Stimulated activated CD8-positive, alpha-beta memory T cell treated with anti-CD3 and anti-CD28 coated beads, Interleukin-7, amount 100 ng/mL, for 1 hour (primary cell): Measurements from ENCODE around the gene SLC29A2.

Source experiments
- DNase-seq, 2 donors: peaks; one replicate each; pipeline ENCODE4 v3.0.0-alpha.2; 2020; ENCODE audit warnings: low read depth in 2 of 2

The SLC29A2 gene, protein sequence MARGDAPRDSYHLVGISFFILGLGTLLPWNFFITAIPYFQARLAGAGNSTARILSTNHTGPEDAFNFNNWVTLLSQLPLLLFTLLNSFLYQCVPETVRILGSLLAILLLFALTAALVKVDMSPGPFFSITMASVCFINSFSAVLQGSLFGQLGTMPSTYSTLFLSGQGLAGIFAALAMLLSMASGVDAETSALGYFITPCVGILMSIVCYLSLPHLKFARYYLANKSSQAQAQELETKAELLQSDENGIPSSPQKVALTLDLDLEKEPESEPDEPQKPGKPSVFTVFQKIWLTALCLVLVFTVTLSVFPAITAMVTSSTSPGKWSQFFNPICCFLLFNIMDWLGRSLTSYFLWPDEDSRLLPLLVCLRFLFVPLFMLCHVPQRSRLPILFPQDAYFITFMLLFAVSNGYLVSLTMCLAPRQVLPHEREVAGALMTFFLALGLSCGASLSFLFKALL

DNA sequence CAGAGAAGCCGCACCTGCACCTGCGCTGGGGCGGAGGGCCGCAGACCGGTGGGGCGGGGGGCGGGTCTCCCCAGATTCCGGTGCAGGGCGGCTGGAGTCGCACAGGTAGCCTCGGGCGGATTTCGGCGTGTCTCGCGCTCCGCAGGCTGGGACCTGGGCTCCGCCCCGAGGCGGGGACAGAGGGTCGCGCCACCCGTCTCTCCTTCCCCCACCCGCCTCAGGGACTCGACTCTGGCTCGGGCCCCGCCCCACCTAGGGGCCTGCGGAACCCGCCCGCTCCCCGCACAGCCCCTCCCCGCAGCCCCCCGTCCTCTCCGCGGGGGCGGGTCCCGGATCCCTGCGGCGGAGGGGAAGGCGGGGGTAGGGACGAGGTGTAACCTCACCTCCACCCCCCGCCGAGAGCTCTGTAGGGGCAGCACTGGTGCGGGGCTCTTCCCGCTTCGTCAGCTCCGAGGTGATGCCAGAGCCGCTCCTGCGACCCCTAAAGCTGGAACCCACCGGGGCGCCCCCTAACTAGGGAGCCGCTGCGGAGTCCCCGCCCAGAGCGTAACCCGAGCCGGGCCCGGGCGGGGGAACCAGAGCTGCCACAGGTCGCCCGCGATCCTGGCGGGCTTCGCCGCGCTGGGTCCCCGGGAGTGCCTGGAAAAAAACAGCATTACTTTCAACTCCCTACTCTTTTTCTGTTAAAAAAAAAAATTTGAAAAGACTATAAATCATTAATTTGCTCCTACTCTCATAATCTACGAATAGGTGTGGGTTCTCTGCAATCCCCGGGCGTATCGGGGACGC is at the start of gene SLC29A2:
Gene SLC29A2, minus strand, starts transcription at position 134 of the 789 bp plus-strand sequence. CDS start 169 bp downstream, outside the sequence.
- peak; percentile 44 for DNase-seq

DNA sequence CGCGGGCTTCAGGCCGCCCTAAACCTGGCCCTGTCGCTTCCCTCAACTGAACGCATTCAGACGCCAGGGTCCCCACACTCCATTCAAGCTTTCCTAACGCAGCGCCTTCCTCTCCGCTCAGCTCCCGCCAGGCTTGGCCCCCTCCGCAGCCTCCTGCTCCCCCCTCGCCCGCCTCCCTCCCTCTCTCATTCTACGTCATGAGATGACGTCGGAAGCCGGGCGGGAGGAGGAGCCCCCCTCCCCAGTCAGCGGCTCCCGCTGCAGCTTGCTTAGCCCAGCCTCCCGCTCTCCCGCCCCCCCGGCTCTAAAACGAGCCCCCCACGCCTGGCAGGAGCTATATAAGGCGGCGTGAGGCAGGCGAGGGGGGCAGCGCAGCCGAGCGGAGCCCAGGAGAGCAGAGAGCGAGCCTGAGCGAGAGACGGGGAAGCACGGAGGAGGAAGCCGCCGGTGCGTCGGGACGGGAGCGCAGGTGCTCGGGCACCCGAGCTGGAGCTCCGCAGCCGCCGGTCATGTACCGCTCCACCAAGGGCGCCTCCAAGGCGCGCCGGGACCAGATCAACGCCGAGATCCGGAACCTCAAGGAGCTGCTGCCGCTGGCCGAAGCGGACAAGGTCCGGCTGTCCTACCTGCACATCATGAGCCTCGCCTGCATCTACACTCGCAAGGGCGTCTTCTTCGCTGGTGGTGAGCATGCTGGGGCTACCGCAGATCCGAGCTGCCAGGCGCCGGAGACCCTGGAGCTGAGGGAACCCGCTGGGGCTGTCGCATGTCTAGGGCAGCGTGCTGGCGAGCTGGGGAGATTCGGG is 49.3 kb upstream of the SLC29A2 start, which contains the start of gene NPAS4:
Gene NPAS4, plus strand, starts transcription at position 365 of the 806 bp plus-strand sequence. Its CDS starts 145 bp downstream, at position 510.
- DNase-seq = no peak

DNA sequence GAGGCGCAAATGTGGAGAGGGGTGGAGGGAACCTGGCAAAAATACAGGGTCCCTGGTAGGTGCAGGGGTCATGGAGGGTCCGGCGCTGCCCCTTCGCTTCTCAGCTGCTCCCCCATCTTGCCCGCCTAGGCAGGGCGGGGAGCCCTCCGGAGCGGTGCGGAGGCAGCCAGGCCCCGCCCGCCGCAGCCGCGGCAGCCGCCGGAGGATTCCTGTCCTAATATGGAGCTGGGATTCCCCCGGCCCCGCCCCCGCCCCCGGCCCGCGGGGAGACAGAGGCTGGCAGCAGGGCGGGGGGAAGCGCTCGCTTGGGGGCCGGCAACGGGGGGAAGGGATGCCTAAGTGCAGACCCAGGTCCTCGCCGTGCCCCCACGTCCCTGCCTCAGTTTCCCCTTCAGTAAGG is 48.3 kb upstream of the SLC29A2 start:
- no peak for DNase-seq

DNA sequence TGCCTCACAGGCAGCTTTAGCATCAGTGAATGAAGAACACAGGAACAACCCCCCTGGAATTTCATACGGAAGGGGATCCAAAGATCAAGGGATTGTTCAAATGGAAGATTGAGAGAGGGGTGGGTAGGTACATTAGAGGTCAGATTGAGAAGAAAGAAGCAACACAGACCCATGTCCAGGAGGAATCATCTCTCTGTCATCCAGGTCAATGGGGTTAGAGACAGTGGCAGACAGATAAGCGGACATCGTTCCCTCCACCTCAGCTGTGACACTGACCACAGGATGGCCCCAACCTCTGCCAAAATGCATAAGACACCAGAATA is 47.4 kb upstream of the SLC29A2 start:
- DNase-seq = no peak

DNA sequence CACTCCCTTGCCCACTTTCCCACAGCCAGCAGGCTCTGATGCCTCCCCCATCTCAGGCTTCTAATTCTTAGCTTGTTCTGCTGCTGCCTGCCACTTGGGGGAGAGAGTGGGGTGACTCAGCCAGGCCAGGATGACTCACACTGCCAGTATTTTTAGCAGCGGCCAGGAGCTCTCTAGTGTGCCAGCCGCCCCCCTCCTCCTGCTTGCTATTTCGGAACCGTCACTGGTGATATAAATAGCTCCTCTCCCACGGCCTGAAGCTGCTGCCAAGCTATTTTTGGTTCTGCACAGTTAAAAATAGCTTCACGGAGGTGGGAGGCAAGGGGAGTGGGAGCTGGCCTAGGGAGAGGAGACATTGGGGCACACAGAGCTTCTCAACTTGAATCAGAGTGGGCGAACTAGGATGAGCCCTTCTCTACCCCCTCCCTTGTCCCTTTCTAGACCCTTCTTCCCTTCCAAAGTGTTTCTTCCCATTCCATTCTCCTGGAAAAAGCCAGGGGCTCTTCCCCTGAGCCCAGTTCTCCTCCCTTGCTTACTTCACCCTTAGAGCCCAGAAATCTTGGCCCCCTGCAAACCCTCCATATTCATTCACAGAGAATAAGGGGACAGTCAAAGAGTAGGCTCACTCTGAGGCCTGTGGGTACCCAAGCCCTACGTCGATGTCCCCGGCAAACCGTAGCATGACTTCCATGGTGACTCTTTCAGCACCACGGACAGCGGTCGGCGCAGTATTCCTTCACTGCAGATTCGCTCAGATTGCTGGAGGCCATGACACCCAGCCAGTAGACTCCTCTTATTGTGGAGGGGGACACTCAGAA is 46.8 kb upstream of the SLC29A2 start:
- no peak for DNase-seq

DNA sequence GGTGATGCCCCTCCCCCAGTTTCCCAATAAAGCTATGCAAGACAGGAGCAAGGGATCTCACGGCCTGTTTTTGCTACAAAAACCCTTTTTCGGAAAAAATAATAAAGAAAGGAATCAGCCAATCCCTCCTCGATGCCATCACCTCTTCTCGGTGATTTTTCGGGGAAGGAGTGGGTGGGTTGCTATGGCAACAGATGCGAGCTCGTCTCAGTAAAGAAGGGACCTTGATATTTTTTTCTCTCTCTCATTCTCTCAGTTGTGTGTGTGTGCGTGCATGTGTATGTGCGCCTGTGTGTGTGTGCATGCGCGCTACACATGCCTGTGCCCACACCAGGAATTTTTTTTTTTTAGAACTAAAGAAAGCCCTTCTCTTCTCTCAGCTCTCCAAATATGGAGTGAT is 45.4 kb upstream of the SLC29A2 start:
- DNase-seq = no peak

DNA sequence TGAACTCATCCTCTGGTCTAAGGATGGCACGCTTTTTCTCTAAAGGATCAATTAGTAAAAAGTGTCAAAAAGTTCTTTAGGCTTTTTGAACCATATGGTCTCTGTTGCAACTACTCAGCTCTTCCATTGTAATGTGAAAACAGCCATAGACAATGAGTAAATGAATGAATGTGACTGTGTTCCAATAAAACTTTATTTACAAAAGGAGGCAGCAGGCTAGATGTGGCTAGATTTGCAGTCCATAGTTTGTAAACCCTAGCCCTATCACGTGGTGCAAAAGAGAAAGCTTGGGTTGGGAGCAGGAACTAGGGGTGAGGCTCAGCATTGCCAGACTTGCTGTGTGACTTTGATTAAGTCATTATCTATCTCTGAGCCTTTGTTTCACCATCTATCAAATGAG is 43.9 kb upstream of the SLC29A2 start:
- no peak for DNase-seq

DNA sequence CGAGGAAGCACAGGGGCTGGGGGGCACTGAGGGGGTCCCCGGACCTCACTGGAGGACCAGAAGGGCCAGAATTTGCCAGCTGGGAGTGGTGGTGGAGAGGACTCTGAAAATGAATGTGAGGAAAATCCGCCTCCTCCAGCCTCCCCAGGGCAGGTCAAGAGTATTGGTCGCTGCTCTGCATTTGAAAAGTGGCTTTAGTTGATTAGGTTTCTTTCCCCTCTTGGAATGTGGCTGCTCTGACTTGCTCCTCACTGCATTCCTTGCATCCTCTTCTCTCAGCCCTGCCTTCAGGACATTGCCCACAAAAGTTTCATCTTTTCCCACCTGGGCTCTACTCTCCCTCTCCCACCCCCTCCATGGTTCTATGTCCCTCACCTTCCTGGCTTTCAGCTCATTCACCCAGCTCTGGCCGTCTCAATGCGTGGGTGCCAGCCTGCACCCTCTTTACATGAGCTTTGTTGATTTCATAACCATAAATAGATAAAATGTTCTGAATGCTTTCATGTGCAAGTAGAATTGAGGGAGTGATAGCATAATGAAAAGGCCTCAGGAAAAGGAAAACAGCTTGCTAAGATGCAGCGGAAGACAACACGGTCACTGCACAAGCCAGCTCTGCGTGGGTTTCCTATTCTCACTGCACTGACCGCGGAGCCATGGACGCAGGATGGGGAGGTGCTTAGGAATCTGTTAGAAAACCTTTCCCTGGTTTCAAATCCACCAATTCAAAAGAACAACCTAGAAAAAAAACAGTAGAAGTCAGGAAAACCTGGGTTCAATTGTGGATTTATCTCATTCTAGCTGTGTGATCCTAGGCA is 42.8 kb upstream of the SLC29A2 start:
- DNase-seq = no peak

DNA sequence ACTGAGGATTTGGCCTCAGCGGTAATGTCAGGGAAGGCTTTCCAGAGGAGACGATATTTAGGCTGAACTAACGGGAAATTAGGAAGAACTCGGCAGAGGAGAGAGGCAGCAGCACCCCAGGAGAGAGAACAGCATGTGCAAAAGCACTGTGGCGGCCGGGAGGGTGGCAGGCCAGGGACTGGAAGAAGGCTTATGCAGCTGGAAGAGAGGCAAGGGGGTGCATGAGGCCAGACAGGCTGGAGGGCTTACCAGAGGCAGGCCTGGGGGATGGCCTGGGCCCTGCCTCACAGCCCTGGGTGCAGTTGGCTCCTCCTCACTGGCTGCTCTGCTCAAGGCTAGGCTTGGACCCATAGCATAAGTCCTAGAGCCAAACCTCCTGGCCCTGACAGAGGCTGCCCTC is 41.6 kb upstream of the SLC29A2 start:
- DNase-seq = no peak

DNA sequence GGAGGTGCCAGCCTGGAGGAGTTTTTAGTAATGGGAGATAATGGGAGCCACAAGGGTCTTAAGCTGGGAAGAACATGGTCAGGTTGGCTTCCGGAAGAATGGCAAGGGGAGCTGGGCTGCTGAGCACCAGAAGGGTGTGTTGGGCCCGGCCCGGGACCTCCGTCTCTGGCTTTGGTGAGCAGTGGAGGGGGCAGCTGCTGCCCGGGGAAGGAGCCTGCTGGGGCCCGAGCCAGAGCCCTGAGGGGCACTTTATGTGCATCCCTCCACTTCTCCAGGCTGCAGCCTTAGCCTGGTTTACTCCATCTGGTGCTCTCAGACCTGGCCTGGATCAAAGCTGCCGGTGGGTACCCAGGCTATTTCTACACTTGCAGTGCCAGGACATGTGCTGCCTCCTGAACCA is 40.5 kb upstream of the SLC29A2 start:
- DNase-seq = no peak

DNA sequence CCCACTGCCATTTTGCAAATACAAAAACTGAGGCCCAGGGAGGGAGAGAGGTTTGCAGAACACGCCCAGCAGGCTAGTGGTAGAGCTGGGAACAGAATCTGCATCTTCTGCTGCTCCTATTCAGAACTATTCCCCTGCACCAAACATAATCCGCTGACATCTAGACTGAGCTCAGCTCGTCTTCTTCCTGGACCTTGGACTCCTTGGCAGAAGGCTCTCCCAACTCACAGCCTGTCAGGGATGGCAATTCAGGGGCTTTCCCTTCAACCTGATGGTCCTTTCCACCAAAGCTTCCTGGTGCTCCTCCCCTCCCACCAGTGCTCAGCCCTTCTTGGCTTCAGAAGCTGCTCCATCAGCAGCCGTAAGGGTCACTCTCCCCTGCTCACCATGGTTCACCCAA is 39.8 kb upstream of the SLC29A2 start:
- DNase-seq = no peak

DNA sequence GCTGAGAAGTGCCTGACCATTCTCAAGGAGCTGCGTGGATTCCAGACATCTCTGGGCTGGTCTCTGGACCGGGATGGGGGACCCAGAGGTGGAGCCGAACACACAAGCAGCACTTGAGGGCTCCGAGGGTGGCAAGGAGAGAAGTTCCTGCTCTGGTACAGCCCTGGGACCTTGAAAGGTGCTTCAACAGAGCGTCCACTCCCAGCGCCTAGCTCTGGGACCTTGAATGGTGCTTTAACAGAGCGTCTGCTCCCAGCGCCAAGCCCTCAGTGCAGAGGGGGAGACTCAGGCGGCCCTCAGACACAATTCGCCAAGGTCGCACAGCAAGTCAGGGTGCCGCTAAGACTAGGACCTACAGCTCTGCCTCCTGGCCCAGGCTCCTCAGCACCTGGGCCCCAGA is 38.6 kb upstream of the SLC29A2 start:
- no peak for DNase-seq

DNA sequence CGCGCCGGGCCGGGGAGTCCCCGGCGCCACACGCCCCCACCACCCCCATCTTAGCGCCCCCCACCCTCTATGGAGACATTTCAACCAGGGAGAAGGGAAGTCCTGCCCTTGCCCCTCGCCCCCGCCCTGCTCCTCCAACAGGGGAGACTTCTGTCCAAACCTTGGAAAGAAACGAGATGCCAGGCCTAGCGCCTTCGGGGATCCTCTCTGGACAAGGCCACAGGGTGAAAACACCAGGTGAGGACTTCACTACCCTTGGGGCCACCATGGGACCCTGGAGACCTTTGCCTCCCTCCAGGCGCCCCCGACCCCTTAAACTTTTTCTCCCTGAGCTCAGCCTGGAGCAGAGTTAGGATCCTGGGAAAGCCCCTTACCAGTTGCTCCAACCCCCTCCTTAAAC is 37.7 kb upstream of the SLC29A2 start:
- DNase-seq = no peak

DNA sequence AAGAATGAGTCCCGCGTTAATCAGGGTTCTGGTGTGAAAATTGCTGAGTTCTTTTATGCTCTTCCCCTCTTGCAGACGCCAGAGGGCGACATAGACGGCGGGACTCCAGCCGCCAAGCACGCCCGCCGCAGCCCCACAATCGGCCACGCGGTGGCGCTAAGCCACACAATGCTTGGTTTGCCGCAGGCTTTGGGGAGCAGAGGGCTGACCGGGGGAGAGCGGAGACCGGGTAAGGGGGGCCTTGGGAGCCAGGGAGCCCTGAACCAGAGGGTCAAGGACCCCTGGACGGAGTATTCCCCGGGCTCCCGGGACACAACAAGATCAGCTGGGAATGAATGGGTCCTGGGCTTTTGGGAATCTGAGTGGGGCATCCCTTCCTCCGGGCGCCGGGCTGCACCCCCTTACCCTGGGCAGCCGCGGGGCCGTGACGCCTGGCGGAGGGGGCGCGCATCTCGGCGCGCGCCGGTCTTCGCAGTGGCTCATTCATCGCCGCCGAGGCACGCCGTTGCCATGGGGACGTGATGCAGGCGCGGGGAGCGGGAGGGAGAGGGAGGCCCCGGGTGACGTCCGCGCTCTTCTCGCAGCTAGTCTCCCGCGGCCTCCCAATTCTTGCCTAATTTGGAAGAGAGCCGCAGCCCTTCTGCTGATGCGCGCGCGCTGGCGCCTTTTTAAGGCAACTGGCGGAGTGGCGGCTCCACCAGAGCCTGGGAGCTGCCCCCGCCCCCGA is 37.1 kb upstream of the SLC29A2 start:
- DNase-seq = peak; percentile 86 to 87

DNA sequence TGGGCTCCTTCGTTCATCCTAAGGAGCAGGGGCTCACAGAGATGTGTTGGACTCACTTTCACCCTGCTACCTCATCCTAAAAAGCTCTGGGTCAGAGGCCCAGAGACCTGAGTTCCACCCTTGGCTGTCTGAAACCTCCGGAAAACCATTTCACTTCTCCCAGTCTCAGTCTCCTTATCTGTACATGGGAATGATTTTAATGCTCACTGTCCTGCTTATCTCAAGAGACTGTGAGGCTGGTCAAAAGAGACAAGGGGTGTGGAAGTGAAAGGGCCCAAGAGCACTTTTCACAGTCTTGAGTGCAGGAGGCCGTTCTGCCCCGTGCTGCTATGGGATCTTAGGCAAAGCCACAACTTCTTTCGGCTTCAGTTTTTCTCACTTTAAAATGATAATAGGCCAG is 36.1 kb upstream of the SLC29A2 start:
- no peak for DNase-seq

DNA sequence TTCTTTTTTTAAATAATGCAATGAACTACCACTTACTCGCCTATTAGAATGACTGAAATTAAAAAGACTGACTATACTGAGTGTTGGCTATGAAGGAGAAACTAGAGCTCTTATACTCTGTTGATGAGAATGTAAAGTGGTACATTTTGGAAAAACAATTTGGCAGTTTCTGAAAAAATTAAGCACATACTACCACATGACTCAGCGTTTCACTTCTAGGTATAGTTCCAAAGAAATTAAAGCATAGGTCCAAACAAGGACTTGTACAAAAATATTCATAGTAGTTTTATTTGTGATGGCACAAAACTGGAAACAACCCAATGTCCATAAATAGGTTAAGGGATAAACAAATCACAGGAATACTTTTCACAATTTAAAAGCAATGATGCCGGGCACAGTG is 22.4 kb upstream of the SLC29A2 start:
- no peak for DNase-seq

DNA sequence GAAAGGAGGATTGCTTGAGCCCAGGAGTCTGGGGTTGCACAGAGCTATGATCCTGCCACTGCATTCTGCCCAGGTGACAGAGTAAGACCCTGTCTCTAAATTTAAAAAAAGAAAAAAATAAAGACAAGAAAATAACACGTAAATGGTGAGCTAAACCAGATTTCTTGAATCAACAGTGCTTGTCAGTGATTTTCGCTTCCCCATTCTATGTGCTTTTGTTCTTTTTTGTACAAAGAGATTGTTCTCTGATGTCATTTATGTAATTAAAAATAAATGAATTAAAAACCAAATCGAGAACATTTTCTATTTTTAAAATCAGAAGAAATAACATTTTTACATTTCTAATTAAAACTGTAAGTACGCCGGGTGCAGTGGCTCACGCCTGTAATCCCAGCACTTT is 19.8 kb upstream of the SLC29A2 start:
- no peak for DNase-seq

DNA sequence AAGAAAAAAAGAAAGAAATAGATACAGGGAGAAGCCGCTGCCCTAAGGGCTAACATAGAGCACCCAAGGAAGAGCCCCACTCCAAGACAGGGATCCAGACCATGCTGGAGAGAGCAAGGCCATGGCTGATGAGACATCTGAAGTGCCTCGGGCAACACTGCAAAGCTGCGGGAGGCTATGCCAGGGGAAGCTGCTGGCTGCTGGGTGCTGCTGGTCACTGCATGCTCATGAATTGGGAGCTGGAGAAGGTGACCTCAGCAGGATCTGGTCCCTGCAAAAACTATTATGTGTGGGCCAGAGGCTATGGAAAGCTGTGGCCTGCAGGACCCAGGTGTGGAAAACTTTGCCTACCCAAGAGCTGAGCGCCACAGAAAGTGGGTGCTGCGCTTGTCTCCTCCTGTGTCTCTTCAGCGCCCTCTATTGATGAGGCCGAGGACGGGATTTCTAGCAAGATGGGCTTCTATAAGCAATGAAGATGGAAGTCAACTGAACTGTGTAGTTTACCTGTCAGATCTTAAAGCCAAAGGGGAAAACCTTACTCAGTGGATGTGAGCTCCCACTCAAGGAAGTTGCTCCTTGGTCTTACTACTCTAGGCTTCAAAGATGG is 17.3 kb upstream of the SLC29A2 start:
- peak; percentile 22 to 42 for DNase-seq
